Urinary bladder (tissue), 2 donors: ENCODE measurements around the gene NPIPA1. TPM values are rescaled to one million over a fixed set of nuclear protein-coding genes. Genes with fewer than 3 reads are reported as not detected.

ENCODE experiments used
- polyA plus RNA-seq: library from polyadenylated mRNA; stranded (reverse); fragments of 200-250 nt; gene quantifications from one replicate; pipeline ENCODE4 v1.2.3, GENCODE V29; 2013
- small RNA-seq: library from RNA; depleted of rRNA; stranded (forward); fragments of <200 nt; gene quantifications from one replicate; pipeline ENCODE3, GENCODE V24; 2014
- total RNA-seq: library from RNA; depleted of rRNA; stranded (reverse); fragments of >200 nt; gene quantifications from one replicate; pipeline ENCODE4 v1.2.3, GENCODE V29; 2014
- donor health status: healthy.

Gene NPIPA1
- total and polyA plus RNA-seq, 2 donors, result 101 to 130 TPM

Small RNA genes lying within 50 kb of the gene (small RNA-seq; reads per million reads assigned to genes)
- not detected for gene AC138932.4
- not detected for gene MIR3180-1
- not detected for gene MIR3670-1
- not detected for gene MIR6511A1
- not detected for gene MIR6770-1
- not detected for gene RF00019

Other genes with a start within 250 kb of the NPIPA1 start
- gene PLA2G10, start 243.1 kb upstream of the NPIPA1 start, total RNA-seq, result 0.32 TPM
- gene PLA2G10, start 243.1 kb upstream of the NPIPA1 start, polyA plus RNA-seq, result 1.4 TPM
- 3.0 TPM for gene NPIPA3, start 234.0 kb upstream of the NPIPA1 start, total RNA-seq
- 0.56 TPM for gene NPIPA3, start 234.0 kb upstream of the NPIPA1 start, polyA plus RNA-seq
- gene NPIPA2, start 194.9 kb upstream of the NPIPA1 start, total RNA-seq, result 0.69 TPM
- 2.2 TPM for gene NPIPA2, start 194.9 kb upstream of the NPIPA1 start, polyA plus RNA-seq
- 42.6 TPM for gene NOMO1, start 103.7 kb upstream of the NPIPA1 start, total RNA-seq
- 45.2 TPM for gene NOMO1, start 103.7 kb upstream of the NPIPA1 start, polyA plus RNA-seq
- gene PDXDC1, start 37.6 kb downstream of the NPIPA1 start, total RNA-seq, result 65.8 TPM
- gene PDXDC1, start 37.6 kb downstream of the NPIPA1 start, polyA plus RNA-seq, result 46.4 TPM
- 70.5 TPM for gene NTAN1, start 118.6 kb downstream of the NPIPA1 start, total RNA-seq
- gene NTAN1, start 118.6 kb downstream of the NPIPA1 start, polyA plus RNA-seq, result 63.8 TPM
- 40.6 TPM for gene RRN3, start 156.8 kb downstream of the NPIPA1 start, total RNA-seq
- 25.1 TPM for gene RRN3, start 156.8 kb downstream of the NPIPA1 start, polyA plus RNA-seq